KMS-11 (cell line): Measurements from ENCODE around the gene SNX3.

Experiments used
- H2AFZ ChIP-seq: fragments of 200-600 bp; sonication (generic); 2 replicates; pipeline ENCODE4 v1.6.1; 2016; ENCODE audit warnings: antibody characterized with exemption, mixed run types, low read depth
- H3K27ac ChIP-seq: fragments of 200-600 bp; sonication (generic); 2 replicates; pipeline ENCODE4 v1.6.1; 2016; ENCODE audit warnings: mild to moderate bottlenecking, mixed run types
- H3K27me3 ChIP-seq: fragments of 200-600 bp; sonication (generic); 2 replicates; pipeline ENCODE4 v1.6.1; 2017; ENCODE audit warnings: mild to moderate bottlenecking, low read depth, mixed run types, moderate library complexity; ENCODE audit not compliant: insufficient read depth
- H3K36me3 ChIP-seq: fragments of 200-600 bp; sonication (generic); 2 replicates; pipeline ENCODE4 v1.6.1; 2017; ENCODE audit warnings: mild to moderate bottlenecking, mixed run types; ENCODE audit not compliant: insufficient read depth
- H3K4me1 ChIP-seq: fragments of 200-600 bp; sonication (generic); 2 replicates; pipeline ENCODE4 v1.6.1; 2016; ENCODE audit warnings: mild to moderate bottlenecking, low read depth, mixed run types; ENCODE audit not compliant: poor library complexity, severe bottlenecking
- H3K4me2 ChIP-seq: fragments of 200-600 bp; sonication (generic); 2 replicates; pipeline ENCODE4 v1.7.0; 2016; ENCODE audit warnings: mild to moderate bottlenecking, mixed run types
- H3K4me3 ChIP-seq: fragments of 200-600 bp; sonication (generic); IDR thresholded peaks from 2 replicates; pipeline ENCODE4 v1.6.1; 2017; ENCODE audit warnings: low read depth, low read length, mixed read lengths; ENCODE audit not compliant: insufficient read depth
- H3K79me2 ChIP-seq: fragments of 200-600 bp; sonication (generic); 2 replicates; pipeline ENCODE4 v1.6.1; 2016; ENCODE audit warnings: low read depth, mixed run types; ENCODE audit not compliant: insufficient read depth
- H3K9ac ChIP-seq: fragments of 200-600 bp; sonication (generic); 2 replicates; pipeline ENCODE4 v1.6.1; 2016; ENCODE audit warnings: mild to moderate bottlenecking, mixed run types
- H4K20me1 ChIP-seq: fragments of 200-600 bp; sonication (generic); 2 replicates; pipeline ENCODE4 v1.6.1; 2016; ENCODE audit warnings: mild to moderate bottlenecking, mixed run types; ENCODE audit not compliant: insufficient read depth
- TF ChIP-seq, protein P1 (sequence below): fragments of 200-600 bp; sonication (generic); conservative IDR thresholded peaks from 2 replicates; pipeline ENCODE4 v1.6.1; 2017; ENCODE audit warnings: low read depth, mild to moderate bottlenecking, antibody characterized with exemption, low read length, moderate library complexity, mixed read lengths

Gene SNX3

DNA sequence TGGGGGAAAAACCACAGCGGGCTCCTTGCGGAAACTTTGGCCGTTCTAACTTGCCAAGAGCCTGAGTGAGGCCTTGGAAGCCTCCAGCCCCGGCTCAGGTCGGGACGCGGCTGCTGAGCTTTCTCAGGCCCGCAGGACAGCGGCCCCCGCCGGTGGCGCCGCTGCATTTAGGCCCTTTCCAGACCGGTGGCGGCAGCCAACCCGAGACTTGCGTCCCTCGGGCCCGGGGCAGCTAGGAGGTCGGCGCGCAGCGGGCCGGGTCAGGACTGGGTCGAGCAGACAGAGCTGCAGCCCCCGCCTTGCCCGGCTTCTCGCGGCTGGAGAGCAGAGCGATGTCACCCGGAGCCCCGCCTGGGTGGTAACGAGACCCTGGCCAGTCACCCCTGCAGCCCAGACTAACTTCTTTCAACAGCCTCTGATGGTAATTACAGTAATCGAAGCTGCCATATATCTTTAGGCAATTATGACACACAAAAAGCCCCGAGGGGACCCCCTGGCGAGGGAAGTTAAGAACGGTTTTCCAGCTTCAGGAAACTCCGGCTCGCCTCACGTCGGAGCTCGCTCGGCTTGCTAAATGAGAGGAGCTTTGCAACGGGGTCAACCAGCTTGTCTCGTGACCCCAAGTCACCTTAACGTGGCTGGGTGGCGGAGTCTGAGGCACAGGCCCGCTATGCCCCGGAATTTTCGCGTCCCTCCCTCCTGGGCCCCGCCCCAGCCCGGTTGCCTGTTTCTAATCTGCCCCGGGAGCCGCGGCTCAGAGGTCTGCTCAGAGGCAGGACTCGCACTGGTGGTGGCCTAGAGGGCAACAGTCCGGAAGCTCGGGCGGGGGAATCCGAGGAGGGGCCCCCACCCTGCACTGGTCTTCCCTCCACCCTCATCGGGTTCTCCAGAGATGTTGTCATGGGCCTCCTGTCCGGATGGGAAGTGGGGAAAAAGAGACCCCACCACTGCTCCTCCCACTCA is 92.1 kb downstream of the SNX3 start:
- Histone ChIP-seq H3K4me2 (no peak overlapping the region), H3K9ac (no peak overlapping the region), H2AFZ (no peak overlapping the region), H3K4me1 (no peaks in the 10 kb centered on the region), H3K27ac (no peak overlapping the region), H3K27me3 (no peaks in the 10 kb centered on the region), H3K36me3 (no peaks in the 10 kb centered on the region), H3K4me3 (no peak overlapping the region), H3K79me2 (no peaks in the 10 kb centered on the region), H4K20me1 (no peaks in the 10 kb centered on the region)
- TF ChIP-seq, protein P1, sequence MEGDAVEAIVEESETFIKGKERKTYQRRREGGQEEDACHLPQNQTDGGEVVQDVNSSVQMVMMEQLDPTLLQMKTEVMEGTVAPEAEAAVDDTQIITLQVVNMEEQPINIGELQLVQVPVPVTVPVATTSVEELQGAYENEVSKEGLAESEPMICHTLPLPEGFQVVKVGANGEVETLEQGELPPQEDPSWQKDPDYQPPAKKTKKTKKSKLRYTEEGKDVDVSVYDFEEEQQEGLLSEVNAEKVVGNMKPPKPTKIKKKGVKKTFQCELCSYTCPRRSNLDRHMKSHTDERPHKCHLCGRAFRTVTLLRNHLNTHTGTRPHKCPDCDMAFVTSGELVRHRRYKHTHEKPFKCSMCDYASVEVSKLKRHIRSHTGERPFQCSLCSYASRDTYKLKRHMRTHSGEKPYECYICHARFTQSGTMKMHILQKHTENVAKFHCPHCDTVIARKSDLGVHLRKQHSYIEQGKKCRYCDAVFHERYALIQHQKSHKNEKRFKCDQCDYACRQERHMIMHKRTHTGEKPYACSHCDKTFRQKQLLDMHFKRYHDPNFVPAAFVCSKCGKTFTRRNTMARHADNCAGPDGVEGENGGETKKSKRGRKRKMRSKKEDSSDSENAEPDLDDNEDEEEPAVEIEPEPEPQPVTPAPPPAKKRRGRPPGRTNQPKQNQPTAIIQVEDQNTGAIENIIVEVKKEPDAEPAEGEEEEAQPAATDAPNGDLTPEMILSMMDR, result no peak

DNA sequence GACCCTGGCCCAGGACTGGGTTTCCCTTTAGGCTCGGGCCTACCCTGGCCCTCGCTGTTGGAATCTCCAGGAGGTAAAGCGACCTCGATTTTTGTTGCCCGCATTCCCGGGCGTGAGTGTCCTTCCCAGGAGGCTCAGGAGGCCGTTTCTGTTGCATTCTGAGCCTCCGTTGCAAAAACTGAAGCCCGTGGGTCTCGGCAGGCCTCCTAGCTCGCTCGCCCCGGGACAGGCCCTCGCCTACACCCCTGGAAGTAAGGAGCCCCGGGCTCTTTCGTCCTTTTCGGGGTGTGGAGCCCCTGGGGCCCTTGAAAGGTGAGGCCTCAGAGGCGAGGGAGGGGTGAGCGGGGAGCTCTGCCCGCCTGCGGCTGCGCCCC is 92.8 kb downstream of the SNX3 start:
- no peak overlapping the region for H3K4me3 ChIP-seq
- H3K27ac ChIP-seq, result no peak overlapping the region
- no peak overlapping the region for H2AFZ ChIP-seq
- no peak overlapping the region for H3K9ac ChIP-seq
- no peaks in the 10 kb centered on the region for H3K36me3 ChIP-seq
- no peaks in the 10 kb centered on the region for H3K79me2 ChIP-seq
- TF ChIP-seq, protein P1, result no peak
- H4K20me1 ChIP-seq, result no peaks in the 10 kb centered on the region
- no peak overlapping the region for H3K4me2 ChIP-seq
- no peaks in the 10 kb centered on the region for H3K27me3 ChIP-seq
- no peaks in the 10 kb centered on the region for H3K4me1 ChIP-seq

- H3K9ac ChIP-seq, result no peak overlapping the region
- TF ChIP-seq, protein P1, result no peak
- no peak overlapping the region for H2AFZ ChIP-seq
These were observed 93.3 kb downstream of the SNX3 start for GRCh38 chr6:108167449-108168089.

GRCh38 chr6:108166664-108167448 is 94.0 kb downstream of the SNX3 start:
- Histone ChIP-seq H2AFZ (no peak overlapping the region), H4K20me1 (no peaks in the 10 kb centered on the region), H3K9ac (no peak overlapping the region), H3K27ac (no peak overlapping the region), H3K79me2 (no peaks in the 10 kb centered on the region), H3K4me3 (no peak overlapping the region), H3K27me3 (no peaks in the 10 kb centered on the region), H3K36me3 (no peaks in the 10 kb centered on the region), H3K4me1 (no peaks in the 10 kb centered on the region), H3K4me2 (no peak overlapping the region)
- TF ChIP-seq, protein P1, result no peak

More at GRCh38 chr6:108167449-108168089, 93.3 kb downstream of the SNX3 start:
- H4K20me1 ChIP-seq, result no peaks in the 10 kb centered on the region
- no peaks in the 10 kb centered on the region for H3K79me2 ChIP-seq
- H3K4me1 ChIP-seq, result no peaks in the 10 kb centered on the region
- H3K4me3 ChIP-seq, result no peak overlapping the region
- H3K27ac ChIP-seq, result no peak overlapping the region
- no peaks in the 10 kb centered on the region for H3K36me3 ChIP-seq
- no peaks in the 10 kb centered on the region for H3K27me3 ChIP-seq
- H3K4me2 ChIP-seq, result no peak overlapping the region
